ENCODE measurements around the gene CPEB1.
"Not testable (repeated sequence)": the region's sequence is repeated elsewhere in the genome, so short reads cannot be mapped to it uniquely, and the experiment has no call there.

DNA sequence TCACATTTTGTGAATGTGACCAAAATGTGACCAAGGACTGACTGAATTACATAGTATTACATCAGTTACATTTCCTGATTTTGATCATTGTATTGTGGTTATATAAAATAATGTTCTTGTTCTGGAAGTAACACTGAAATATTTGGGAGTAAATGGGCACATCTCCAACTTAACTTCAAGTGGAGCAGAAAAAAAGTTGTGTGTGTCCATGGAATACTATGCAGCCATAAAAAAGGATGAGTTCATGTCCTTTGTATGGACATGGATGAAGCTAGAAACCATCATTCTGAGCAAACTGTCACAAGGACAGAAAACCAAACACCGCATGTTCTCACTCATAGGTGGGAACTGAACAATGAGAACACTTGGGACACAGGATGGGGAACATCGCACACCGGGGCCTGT, 112.7 kb downstream of the CPEB1 start:
- TF ChIP-seq POLR2AphosphoS5 (IDR thresholded peaks at IDR 0.05; ENCODE audit: insufficient read depth in 1 of 2, low read depth in 1 of 2); POLR2A (IDR thresholded peaks at IDR 0.05): not testable (repeated sequence)
